Activated naive CD8-positive, alpha-beta T cell treated with anti-CD3 and anti-CD28 coated beads for 36 hours (primary cell): ENCODE data around the gene ZNF354C. TPM values are rescaled to one million over a fixed set of nuclear protein-coding genes. Genes with fewer than 3 reads are reported as not detected.
"Not testable (repeated sequence)": the region's sequence is repeated elsewhere in the genome, so short reads cannot be mapped to it uniquely, and the experiment has no call there.

Source experiments
- DNase-seq: peaks from one replicate; pipeline ENCODE4 v3.0.0; 2021
- H3K27ac Mint-ChIP-seq: one replicate; pipeline ENCODE4 v1.8.0; 2022; ENCODE audit warnings: mild to moderate bottlenecking, moderate library complexity, mixed read lengths
- H3K27me3 Mint-ChIP-seq: one replicate; pipeline ENCODE4 v1.8.0; 2022; ENCODE audit warnings: mild to moderate bottlenecking, mixed read lengths
- H3K36me3 Mint-ChIP-seq: one replicate; pipeline ENCODE4 v1.8.0; 2021; ENCODE audit warnings: mild to moderate bottlenecking, mixed read lengths
- H3K4me1 Mint-ChIP-seq: one replicate; pipeline ENCODE4 v1.8.0; 2021; ENCODE audit warnings: mixed read lengths
- H3K4me3 Mint-ChIP-seq: one replicate; pipeline ENCODE4 v1.8.0; 2022; ENCODE audit warnings: mild to moderate bottlenecking, moderate library complexity, mixed read lengths
- H3K9me3 Mint-ChIP-seq: one replicate; pipeline ENCODE4 v1.8.0; 2022; ENCODE audit warnings: mixed read lengths
- total RNA-seq, 2 experiments: library from RNA; stranded (reverse); gene quantifications; one replicate each; pipeline ENCODE4 v1.2.3, GENCODE V29; 2021

Gene ZNF354C
- total RNA-seq, 2 experiments from 2014 or later = 6.6 to 6.7 TPM

DNA sequence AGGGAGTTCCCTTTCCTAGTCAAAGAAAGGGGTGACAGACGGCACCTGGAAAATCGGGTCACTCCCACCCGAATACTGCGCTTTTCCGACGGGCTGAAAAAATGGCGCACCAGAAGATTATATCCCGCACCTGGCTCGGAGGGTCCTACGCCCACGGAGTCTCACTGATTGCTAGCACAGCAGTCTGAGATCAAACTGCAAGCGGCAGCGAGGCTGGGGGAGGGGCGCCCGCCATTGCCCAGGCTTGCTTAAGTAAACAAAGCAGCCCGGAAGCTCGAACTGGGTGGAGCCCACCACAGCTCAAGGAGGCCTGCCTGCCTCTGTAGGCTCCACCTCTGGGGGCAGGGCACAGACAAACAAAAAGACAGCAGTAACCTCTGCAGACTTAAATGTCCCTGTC is 41.1 kb downstream of the ZNF354C start:
- H3K4me3 Mint-ChIP-seq, H3K4me1 Mint-ChIP-seq, H3K27me3 Mint-ChIP-seq, DNase-seq, H3K27ac Mint-ChIP-seq: not testable (repeated sequence)
- peaks cover 25% of the 10 kb centered on the region for H3K9me3 Mint-ChIP-seq
- H3K36me3 Mint-ChIP-seq = peaks cover 11% of the 10 kb centered on the region

DNA sequence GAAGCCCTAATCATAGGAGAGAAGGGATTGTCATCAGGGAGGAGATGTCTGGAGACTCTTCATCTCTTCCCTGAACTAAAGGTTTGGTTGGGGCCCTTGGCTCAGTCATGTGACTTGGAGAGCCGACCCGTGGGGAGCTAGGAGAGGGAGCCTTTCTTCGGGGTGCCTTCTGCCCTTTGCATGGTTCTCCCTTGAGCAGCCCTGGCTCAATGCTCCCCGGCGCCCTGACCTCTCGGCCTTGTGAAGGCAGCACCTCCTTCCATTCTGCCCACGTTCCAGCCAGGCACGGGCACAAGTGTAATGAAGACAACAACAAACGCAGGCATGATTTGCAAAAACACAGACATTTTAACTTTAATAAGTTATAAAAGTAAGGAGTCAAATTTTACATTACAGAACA is 50.4 kb downstream of the ZNF354C start:
- Mint-ChIP-seq H3K4me3 (no peak overlapping the region), H3K9me3 (peaks cover 35% of the 10 kb centered on the region), H3K36me3 (peaks cover 3% of the 10 kb centered on the region), H3K4me1 (no peaks in the 10 kb centered on the region), H3K27ac (no peak overlapping the region), H3K27me3 (no peaks in the 10 kb centered on the region)
- no peak for DNase-seq

DNA sequence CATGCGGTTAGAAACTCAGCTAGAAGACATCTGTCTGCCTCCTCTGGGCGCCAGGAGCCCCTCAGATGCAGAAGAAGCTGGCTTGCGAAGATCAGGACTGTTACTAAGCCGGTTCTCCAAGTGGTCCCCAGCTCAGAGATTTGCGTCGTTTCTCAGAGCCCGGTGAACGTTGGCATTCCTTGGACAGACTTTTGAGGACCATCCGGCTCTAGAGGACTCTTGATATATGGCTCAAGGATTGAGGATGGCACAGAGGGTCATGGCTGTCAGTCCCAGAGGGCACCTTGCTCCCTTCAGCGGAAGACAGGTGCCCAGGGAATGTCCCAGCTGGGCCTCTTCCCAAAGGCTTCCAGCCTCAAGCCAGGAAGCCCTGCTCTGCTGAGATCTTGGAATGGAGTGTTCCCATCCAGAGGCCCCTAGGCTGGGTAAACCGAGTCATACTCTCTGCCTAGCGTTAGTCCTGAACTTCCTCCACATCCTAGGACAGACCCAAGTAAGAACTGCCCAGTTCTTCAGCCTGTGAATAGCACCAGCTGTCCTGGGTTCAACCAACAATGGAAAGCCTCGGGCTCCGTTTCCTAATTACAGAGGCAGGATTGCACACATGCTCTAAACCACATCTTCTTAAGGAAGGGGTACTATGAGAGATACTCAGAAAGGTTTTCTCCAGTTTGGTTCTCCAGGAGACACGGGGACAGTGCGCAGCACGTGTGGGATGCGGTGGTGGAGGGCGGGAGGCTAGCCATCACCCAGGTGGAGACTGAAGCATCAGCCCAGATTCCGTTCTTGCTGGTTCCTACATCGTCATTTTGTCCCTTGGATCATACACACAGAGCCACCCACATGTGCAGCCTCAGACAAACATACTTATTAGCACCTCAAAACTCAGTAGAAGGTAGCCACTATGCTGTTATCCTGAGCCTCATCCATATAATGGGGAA is 51.4 kb downstream of the ZNF354C start:
- peaks cover 38% of the 10 kb centered on the region for H3K9me3 Mint-ChIP-seq
- peaks cover 3% of the 10 kb centered on the region for H3K36me3 Mint-ChIP-seq
- H3K4me1 Mint-ChIP-seq = no peaks in the 10 kb centered on the region
- H3K27ac Mint-ChIP-seq = no peak overlapping the region
- DNase-seq = no peak
- H3K27me3 Mint-ChIP-seq = peaks cover 4% of the 10 kb centered on the region
- H3K4me3 Mint-ChIP-seq = no peak overlapping the region

DNA sequence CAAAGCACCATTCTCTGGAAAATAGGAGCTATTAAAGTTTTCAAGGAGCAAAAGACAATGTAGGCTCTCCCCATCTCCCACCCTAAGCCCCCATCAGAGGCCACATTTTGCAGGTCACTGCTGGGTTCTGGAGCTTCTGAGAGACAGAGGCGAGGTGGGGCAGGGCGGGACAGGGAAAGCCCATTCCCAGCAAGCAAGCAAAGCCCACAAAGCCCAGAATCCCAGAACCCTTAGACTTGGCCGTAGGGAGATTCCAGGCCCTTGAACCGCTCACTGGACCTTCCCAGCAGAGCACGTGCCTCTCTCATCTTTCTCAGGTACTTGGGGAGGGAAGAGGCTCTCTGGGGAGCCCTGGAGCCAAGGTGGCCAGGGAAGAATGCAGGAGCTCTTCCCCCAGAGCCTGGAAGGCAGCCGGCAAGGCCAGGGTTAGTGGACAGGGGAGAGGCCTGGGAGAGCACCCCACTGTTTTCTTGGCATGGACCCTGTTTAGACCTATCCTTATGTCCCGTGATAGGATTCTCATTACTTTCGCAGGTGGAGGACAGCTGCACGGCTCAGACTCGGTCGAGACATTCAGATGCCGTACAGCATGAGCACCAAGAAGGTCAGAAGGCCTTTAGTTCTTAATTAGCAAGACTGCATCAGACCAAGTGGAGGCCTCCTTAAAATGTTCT is 52.4 kb downstream of the ZNF354C start:
- no peak for DNase-seq
- Mint-ChIP-seq H3K36me3 (peaks cover 2% of the 10 kb centered on the region), H3K4me1 (no peaks in the 10 kb centered on the region), H3K4me3 (no peak overlapping the region), H3K9me3 (peaks cover 33% of the 10 kb centered on the region), H3K27ac (no peak overlapping the region), H3K27me3 (peaks cover 4% of the 10 kb centered on the region)

DNA sequence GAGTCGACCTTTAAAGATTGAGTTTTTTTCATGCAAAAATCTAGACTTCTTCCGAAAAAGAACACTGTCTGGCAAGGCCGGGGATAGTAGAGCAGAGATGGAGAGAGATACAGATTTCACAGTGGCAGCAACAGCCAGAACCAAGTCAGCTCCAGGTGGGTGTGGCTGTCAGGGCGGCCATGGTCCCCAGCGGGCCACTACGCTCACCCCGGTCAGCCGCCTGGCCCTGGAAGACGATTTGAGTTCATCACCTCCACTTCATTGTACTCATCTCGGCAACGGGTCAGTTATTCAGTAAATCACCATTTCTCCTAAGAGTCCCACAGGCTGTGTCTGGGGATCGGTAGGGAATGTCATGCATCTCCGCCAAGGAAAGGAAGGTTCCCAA is 53.0 kb downstream of the ZNF354C start:
- H3K4me1 Mint-ChIP-seq = no peaks in the 10 kb centered on the region
- H3K4me3 Mint-ChIP-seq = no peak overlapping the region
- H3K9me3 Mint-ChIP-seq = peaks cover 30% of the 10 kb centered on the region
- no peak overlapping the region for H3K27ac Mint-ChIP-seq
- no peaks in the 10 kb centered on the region for H3K36me3 Mint-ChIP-seq
- DNase-seq = no peak
- H3K27me3 Mint-ChIP-seq = peaks cover 4% of the 10 kb centered on the region

DNA sequence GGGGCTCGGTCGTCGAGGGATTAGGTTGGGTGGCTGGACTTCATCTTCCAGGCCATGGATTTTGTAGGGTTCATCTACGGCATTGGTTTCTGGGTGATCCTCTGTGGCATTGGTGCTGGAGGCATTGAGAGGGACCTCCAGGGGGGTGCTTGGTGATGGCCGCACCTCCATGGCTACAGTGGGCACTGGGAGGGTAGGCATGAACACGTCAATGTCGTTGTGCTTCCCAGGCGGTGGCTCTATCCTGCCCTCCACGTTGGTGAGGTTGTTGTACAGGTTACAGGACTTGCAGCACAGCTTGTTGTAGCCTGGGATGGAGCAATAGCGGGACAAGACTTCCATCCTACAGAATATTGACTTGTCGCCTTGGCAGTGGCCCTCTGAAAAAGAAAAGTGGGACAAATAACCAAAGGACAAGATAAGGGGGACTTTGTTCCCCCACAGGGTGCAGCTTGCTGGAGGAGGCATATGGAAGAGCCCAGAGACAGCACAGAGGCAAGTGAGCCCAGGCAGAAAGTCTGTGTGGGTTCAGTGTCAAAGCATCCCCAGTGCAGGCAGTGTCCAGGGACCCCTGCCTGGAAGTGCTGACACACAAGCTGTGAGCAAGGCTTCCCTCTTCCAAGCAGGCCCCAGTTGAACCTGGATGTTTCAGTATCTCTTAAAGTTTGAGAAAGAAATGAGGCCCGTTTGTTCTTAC is 53.9 kb downstream of the ZNF354C start:
- Mint-ChIP-seq H3K27me3 (peaks cover 4% of the 10 kb centered on the region), H3K9me3 (peaks cover 29% of the 10 kb centered on the region), H3K4me1 (no peaks in the 10 kb centered on the region), H3K4me3 (no peak overlapping the region), H3K36me3 (no peaks in the 10 kb centered on the region), H3K27ac (no peak overlapping the region)
- DNase-seq = no peak

DNA sequence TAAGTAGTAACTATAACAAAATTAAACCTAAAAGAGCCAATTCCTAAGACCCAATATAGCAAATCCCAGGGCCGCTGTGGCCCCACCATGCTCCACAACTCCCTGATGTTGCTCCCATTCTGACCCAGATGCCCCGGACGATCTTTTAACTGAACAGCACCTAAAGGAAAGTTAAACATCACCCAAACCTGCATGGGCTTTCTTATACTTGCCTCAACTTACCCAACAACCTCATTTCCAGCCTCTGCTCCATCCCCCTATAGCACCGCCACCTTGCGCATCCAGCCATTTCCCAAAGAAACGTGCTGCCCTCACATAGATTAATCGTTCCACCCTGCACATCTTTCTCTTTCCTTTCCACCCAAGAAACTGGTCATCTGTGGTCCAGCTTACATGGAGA is 54.6 kb downstream of the ZNF354C start:
- Mint-ChIP-seq H3K36me3 (no peaks in the 10 kb centered on the region), H3K9me3 (peaks cover 26% of the 10 kb centered on the region), H3K27ac (no peak overlapping the region), H3K4me3 (no peak overlapping the region), H3K27me3 (peaks cover 4% of the 10 kb centered on the region), H3K4me1 (no peaks in the 10 kb centered on the region)
- no peak for DNase-seq

DNA sequence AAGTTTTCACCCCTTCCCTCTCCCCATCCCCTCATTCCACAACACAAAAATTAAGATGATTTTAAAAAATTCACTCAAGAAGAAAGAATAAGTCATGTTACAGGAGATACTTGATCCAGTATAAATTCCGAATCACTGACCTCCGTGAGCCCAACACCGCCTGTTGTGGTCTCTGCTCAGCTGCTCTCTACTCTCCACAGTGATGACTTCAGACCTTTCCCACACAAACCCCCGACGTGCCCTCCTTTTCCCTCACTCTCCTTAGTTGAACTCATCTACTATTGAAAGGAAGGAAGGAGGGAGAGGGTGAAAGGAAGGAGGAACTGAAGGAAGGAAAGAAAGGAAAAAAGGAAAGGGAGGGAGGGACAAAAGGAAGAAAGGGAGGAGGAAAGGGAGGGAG is 55.1 kb downstream of the ZNF354C start:
- Mint-ChIP-seq H3K27me3 (peaks cover 4% of the 10 kb centered on the region), H3K4me1 (no peaks in the 10 kb centered on the region), H3K9me3 (peaks cover 24% of the 10 kb centered on the region), H3K27ac (no peak overlapping the region), H3K4me3 (no peak overlapping the region), H3K36me3 (no peaks in the 10 kb centered on the region)
- no peak for DNase-seq

DNA sequence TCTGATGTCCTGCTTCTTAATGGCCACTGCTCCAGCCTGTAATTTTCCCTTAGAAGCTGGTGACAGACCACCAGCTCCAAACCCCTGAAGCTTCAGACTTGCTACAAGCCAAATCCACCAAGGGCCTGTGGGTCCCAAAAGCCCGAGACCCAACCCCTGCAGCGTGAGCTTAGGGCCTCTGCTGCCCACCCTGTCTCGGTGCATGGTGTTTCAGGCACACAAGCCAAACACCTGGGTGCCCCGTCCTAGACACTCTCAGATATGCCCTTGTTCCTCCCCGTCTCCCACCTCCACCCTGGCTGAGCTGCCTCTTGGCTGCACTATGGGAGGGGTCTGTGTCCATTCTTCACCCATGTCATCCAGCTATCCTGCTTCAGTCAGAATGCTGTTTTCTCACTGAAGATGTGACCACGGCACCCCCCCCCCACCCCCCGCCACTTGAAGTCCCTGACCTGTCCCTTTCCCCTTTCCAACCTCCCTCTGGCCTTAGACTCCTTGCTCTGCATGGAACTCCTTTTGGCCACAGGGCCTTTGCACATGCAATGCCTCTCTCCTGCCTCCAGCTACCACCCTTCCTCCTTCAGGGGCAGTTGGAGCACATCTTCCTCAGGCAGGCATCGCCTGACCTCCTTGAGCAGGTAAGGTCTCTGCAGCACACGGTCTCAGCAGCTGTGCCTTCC is 55.8 kb downstream of the ZNF354C start:
- no peak overlapping the region for H3K4me3 Mint-ChIP-seq
- peaks cover 24% of the 10 kb centered on the region for H3K9me3 Mint-ChIP-seq
- peaks cover 4% of the 10 kb centered on the region for H3K27me3 Mint-ChIP-seq
- no peak overlapping the region for H3K27ac Mint-ChIP-seq
- H3K4me1 Mint-ChIP-seq = no peaks in the 10 kb centered on the region
- H3K36me3 Mint-ChIP-seq = no peaks in the 10 kb centered on the region
- no peak for DNase-seq

DNA sequence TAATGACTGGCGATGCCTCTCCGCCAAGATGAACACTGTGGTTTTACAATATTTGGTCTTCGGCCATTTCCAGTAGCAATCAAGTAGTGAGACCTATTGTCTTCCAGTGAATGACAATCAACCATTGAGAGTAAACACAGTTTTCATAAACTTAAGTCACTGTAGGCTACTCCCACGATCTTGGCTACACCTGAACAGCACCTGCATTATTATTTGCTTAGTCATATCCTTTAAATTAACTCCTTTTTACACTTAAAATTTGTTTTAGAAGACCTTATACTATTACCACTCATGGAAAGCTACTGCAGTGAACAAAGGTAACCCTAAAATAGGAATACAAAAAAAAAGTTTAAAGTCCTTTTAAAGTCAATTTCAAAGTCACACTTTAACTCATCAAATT is 58.2 kb downstream of the ZNF354C start:
- H3K27ac Mint-ChIP-seq = no peak overlapping the region
- H3K9me3 Mint-ChIP-seq = peaks cover 20% of the 10 kb centered on the region
- H3K4me1 Mint-ChIP-seq = no peaks in the 10 kb centered on the region
- peaks cover 4% of the 10 kb centered on the region for H3K27me3 Mint-ChIP-seq
- DNase-seq = no peak
- H3K36me3 Mint-ChIP-seq = no peaks in the 10 kb centered on the region
- no peak overlapping the region for H3K4me3 Mint-ChIP-seq

DNA sequence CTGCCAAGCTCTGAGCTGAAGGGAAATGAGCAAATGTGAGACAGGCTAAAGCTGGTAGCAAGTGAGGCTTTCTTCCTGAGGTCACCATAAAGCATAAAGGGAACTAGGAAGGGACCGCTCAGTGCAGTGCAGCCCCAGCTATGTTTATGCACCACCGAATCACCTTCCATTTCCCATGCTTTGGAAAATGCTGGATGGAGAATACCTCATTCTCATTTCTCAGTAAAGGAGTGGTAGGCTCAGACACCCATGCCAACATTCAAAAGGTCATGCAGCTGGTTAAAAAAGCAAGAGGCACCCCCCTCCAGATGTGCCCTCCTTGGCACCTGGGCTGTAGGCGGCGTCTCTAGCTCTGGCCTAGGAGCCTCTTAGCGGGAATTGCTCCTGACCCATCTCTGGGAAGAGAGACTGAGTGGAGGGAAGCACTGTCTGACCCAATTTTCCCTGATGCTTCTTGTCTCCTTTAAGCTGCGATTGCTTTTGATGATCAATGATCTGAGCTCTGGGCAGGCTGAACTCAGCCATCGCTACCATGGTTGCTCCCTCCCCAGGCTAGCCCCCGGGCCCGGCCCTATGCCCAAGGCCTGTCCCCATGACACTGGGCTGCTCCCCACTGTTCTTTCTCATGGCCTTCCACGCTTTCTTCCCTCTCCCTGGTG is 58.7 kb downstream of the ZNF354C start:
- DNase-seq = no peak
- Mint-ChIP-seq H3K27me3 (peaks cover 4% of the 10 kb centered on the region), H3K4me1 (no peaks in the 10 kb centered on the region), H3K9me3 (peaks cover 15% of the 10 kb centered on the region), H3K36me3 (no peaks in the 10 kb centered on the region), H3K27ac (no peak overlapping the region), H3K4me3 (no peak overlapping the region)

DNA sequence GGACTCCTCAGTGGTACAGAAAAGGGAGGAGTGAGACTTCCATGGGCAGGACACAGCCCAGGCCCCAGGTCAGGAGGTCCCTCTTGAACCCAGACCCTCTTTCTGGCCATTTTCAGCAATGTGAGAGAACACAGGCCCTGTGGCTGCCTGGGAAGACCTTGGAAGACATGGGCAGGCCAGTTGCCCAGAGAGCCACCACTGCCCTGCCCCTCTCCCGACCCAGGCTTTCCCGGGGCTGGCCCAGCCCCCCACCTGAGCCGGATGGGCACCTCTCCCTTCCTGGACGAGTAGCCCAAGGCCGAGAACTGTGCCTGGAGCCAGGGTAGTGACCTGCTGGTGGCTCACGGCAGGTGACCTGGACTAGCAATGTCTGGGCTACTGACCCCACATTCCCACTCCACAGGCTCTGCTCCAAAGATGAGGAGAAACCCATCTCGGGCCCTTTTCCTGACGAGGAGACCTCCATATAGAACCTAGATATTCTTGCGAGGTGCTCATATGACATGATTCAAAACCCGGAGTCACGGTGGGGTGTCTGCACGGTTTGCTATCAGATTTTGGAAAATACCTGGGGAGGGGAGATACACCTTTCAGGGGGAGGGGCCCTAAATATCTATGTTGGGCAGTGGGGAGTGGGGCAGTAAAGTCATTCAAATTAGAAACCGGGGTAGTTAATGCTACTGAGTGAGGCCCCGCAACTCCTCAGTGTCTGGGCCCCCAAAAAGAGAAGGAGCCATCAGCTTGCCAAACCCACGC is 59.4 kb downstream of the ZNF354C start:
- Mint-ChIP-seq H3K4me3 (no peak overlapping the region), H3K27ac (no peak overlapping the region), H3K9me3 (peaks cover 11% of the 10 kb centered on the region), H3K27me3 (peaks cover 4% of the 10 kb centered on the region), H3K4me1 (no peaks in the 10 kb centered on the region), H3K36me3 (no peaks in the 10 kb centered on the region)
- no peak for DNase-seq

DNA sequence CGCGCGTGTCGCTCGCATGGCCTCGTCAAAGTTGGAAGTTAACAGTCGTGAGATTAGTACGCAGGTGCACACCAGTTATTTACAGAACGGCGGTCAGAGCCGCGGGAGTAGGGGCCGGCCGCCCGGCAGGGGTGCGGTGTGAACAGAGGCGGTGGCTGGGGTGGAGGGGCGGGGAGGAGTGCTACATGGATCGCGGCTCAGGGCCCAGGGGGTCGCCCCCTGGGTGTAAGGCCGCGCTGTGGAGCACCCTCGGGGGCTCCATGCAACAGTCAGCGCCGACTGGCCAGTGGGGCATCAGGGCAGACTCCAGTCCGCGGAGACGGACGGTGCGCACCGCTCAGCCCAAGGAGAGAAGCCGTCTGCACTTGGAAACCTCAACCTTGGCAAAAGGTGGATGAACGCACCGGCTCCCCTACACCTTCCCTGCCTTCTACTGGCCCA is 60.3 kb downstream of the ZNF354C start:
- H3K27ac Mint-ChIP-seq = no peak overlapping the region
- H3K4me3 Mint-ChIP-seq = no peak overlapping the region

More for the DNA sequence above, 60.3 kb downstream of the ZNF354C start:
- peaks cover 4% of the 10 kb centered on the region for H3K9me3 Mint-ChIP-seq
- no peaks in the 10 kb centered on the region for H3K36me3 Mint-ChIP-seq
- H3K4me1 Mint-ChIP-seq = no peaks in the 10 kb centered on the region
- H3K27me3 Mint-ChIP-seq = peaks cover 4% of the 10 kb centered on the region
- no peak for DNase-seq
